CD14-positive monocyte (primary cell): ENCODE results near the gene SYNJ2. TPM values are rescaled to one million over a fixed set of nuclear protein-coding genes. Genes with fewer than 3 reads are reported as not detected.

Source experiments
- DNase-seq, 3 donors: peaks; one replicate each; pipeline ENCODE4 v3.0.0-alpha.2; 2011 to 2022
- H2AFZ ChIP-seq: 2 replicates; pipeline ENCODE4 v1.6.0; 2012; ENCODE audit warnings: mild to moderate bottlenecking, low read depth, low read length, inconsistent platforms; ENCODE audit not compliant: insufficient read depth, poor library complexity, severe bottlenecking
- H3K27ac ChIP-seq, 2 donors: 1 replicate in 1 of 2; 2 replicates in 1 of 2; pipeline ENCODE4 v1.5.1; 2012 to 2013; ENCODE audit warnings: low read length in 2 of 2, control low read depth in 1 of 2, inconsistent platforms in 1 of 2, low read depth in 1 of 2, mild to moderate bottlenecking in 1 of 2
- H3K27me3 ChIP-seq, 2 donors: one replicate each; pipeline versions ENCODE4 v1.6.0 to v1.6.1; 2011 to 2013; ENCODE audit warnings: low read length in 2 of 2; ENCODE audit not compliant: control insufficient read depth in 2 of 2, insufficient read depth in 2 of 2
- H3K36me3 ChIP-seq, 2 donors: replicated peaks in 1 of 2; 1 replicate in 1 of 2; 2 replicates in 1 of 2; pipeline versions ENCODE4 v1.5.1 to v1.6.1; 2012 to 2013; ENCODE audit warnings: low read length in 2 of 2, control low read depth in 1 of 2, inconsistent platforms in 1 of 2, mild to moderate bottlenecking in 1 of 2; ENCODE audit not compliant: insufficient read depth in 2 of 2, control insufficient read depth in 1 of 2
- H3K4me1 ChIP-seq, 2 donors: 1 replicate in 1 of 2; 2 replicates in 1 of 2; pipeline versions ENCODE4 v1.5.1 to v1.6.1; 2012 to 2013; ENCODE audit warnings: low read length in 2 of 2, control low read depth in 1 of 2, inconsistent platforms in 1 of 2, mild to moderate bottlenecking in 1 of 2, moderate library complexity in 1 of 2; ENCODE audit not compliant: insufficient read depth in 2 of 2, control insufficient read depth in 1 of 2
- H3K4me2 ChIP-seq: replicated peaks from 2 replicates; pipeline ENCODE3; 2012; ENCODE audit warnings: low read length, moderate library complexity, mild to moderate bottlenecking; ENCODE audit not compliant: poor library complexity, severe bottlenecking; ENCODE audit errors: extremely low read depth
- H3K4me3 ChIP-seq, 3 experiments: fragments of 200-600 bp in 1 of 3; sonication (generic) in 1 of 3; replicated peaks in 1 of 3; 1 replicate in 2 of 3; 2 replicates in 1 of 3; pipeline ENCODE4 v1.5.1; 2011 to 2013; ENCODE audit warnings: low read length in 3 of 3, mild to moderate bottlenecking in 3 of 3, control low read depth in 2 of 3, low read depth in 2 of 3, inconsistent platforms in 1 of 3, moderate library complexity in 1 of 3
- H3K79me2 ChIP-seq: 2 replicates; pipeline ENCODE4 v1.6.0; 2012; ENCODE audit warnings: mild to moderate bottlenecking, control low read depth, inconsistent platforms, low read length, moderate library complexity; ENCODE audit not compliant: insufficient read depth
- H3K9ac ChIP-seq: 2 replicates; pipeline ENCODE4 v1.6.0; 2017; ENCODE audit warnings: low read length, mild to moderate bottlenecking; ENCODE audit not compliant: insufficient read depth, poor library complexity, severe bottlenecking
- H3K9me3 ChIP-seq, 2 donors: replicated peaks in 1 of 2; 1 replicate in 1 of 2; 2 replicates in 1 of 2; pipeline versions ENCODE4 v1.5.1 to v1.6.1; 2012 to 2013; ENCODE audit warnings: low read length in 2 of 2, control low read depth in 1 of 2; ENCODE audit not compliant: control insufficient read depth in 1 of 2, insufficient read depth in 1 of 2
- H4K20me1 ChIP-seq: 2 replicates; pipeline ENCODE4 v1.6.0; 2012; ENCODE audit warnings: mild to moderate bottlenecking, low read length, control low read depth, moderate library complexity; ENCODE audit not compliant: insufficient read depth
- H3K27ac Mint-ChIP-seq, 7 donors: one replicate each; pipeline ENCODE4 v1.8.0; 2020; ENCODE audit warnings: mild to moderate bottlenecking in 7 of 7, mixed read lengths in 7 of 7, moderate library complexity in 6 of 7, inconsistent platforms in 2 of 7
- H3K27me3 Mint-ChIP-seq, 3 donors: one replicate each; pipeline ENCODE4 v1.8.0; 2021 to 2022; ENCODE audit warnings: low read depth in 3 of 3, mild to moderate bottlenecking in 3 of 3, mixed read lengths in 3 of 3, moderate library complexity in 3 of 3, inconsistent platforms in 1 of 3
- H3K36me3 Mint-ChIP-seq, 2 donors: one replicate each; pipeline ENCODE4 v1.8.0; 2020; ENCODE audit warnings: mixed read lengths in 2 of 2, inconsistent platforms in 1 of 2, mild to moderate bottlenecking in 1 of 2
- H3K4me1 Mint-ChIP-seq: one replicate; pipeline ENCODE4 v1.8.0; 2020; ENCODE audit warnings: mild to moderate bottlenecking, mixed read lengths
- H3K4me3 Mint-ChIP-seq, 2 donors: one replicate each; pipeline ENCODE4 v1.8.0; 2020; ENCODE audit warnings: mild to moderate bottlenecking in 2 of 2, mixed read lengths in 2 of 2, moderate library complexity in 1 of 2
- H3K9me3 Mint-ChIP-seq, 7 donors: one replicate each; pipeline ENCODE4 v1.8.0; 2020 to 2022; ENCODE audit warnings: mixed read lengths in 7 of 7, mild to moderate bottlenecking in 6 of 7, moderate library complexity in 6 of 7, inconsistent platforms in 2 of 7
- WGBS: methylation state at CpG from one replicate; pipeline ENCODE4 v1.1.5; 2013; ENCODE audit warnings: missing lambda C conversion rate; ENCODE audit not compliant: insufficient coverage; 5-methylcytosine and 5-hydroxymethylcytosine counted together
- intact Hi-C, 2 donors: fragments of 100-400 bp; cut with micrococcal nuclease; formaldehyde crosslinking; loops; one replicate each; pipeline versions ENCODE4 v1.15.0 to v1.15.1; 2023
- polyA plus RNA-seq, 3 donors: library from polyadenylated mRNA; depleted of rRNA in 1 of 3; unstranded in 2 of 3; stranded (reverse) in 1 of 3; fragments of 300-500 nt in 2 of 3; fragments of >200 nt in 1 of 3; fragmentation: Illumina TruSeq in 2 of 3; gene quantifications; 1 replicate in 2 of 3; 2 replicates in 1 of 3; pipeline ENCODE4 v1.2.3, GENCODE V29; 2012 to 2021
- TF ChIP-seq, protein P1 (sequence below): fragments of 200-600 bp; IDR thresholded peaks from one replicate; pipeline ENCODE4 v1.8.0; 2022; ENCODE audit warnings: antibody characterized with exemption, mild to moderate bottlenecking

The SYNJ2 gene
- polyA plus RNA-seq, 3 donors, result 0.82 to 2.0 (median 1.6) TPM

DNA sequence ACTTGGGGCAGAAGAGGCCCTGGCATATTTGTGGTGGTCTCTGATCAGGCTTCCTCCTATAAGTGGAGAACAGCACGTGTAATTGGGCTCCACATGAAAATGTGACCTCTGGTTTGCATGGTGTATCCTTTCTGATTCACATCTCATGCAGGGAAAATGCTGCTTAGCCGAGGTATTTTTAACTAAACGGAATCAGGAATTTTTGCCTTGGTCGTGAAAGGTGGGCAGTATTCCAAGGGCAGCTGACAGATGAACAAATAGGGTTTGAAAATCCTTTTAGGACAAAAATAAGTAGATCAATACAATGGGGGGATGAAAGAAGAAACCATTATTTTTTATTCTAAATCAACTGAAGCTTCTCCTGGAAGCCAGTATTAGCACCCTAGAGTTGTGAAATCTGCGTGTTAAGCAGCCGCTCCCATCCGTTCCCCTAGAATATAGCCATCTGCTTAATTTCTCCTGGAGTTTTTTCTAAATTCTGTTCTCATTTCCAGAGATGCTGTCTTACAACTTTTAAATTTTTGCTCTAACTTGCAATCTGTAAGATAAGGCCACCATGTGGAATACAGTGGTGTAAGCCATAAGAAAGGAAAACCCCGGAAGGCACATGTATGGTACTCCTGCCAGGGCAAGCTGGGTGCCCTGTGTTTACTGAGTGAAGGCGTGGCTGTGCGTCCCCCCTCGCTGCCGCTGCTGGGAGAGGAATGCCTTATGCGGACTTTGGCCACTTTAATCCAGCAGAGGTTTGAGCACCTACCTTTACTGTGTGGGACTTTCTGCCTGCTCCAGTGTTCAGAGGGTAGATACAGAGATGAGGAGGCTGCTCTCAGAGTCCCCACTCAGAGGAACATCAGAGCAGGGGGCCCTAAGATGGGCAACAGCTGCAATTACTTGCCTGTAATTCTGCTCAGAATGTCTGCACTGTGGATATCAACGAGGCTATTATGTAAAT, 52.4 kb downstream of the SYNJ2 start:
- peaks cover 34% of the 10 kb centered on the region for H3K4me1 Mint-ChIP-seq
- peaks cover 0 to 2% (median 1%) of the 10 kb centered on the region in 3 donors for H3K27me3 Mint-ChIP-seq
- TF ChIP-seq, protein P1, sequence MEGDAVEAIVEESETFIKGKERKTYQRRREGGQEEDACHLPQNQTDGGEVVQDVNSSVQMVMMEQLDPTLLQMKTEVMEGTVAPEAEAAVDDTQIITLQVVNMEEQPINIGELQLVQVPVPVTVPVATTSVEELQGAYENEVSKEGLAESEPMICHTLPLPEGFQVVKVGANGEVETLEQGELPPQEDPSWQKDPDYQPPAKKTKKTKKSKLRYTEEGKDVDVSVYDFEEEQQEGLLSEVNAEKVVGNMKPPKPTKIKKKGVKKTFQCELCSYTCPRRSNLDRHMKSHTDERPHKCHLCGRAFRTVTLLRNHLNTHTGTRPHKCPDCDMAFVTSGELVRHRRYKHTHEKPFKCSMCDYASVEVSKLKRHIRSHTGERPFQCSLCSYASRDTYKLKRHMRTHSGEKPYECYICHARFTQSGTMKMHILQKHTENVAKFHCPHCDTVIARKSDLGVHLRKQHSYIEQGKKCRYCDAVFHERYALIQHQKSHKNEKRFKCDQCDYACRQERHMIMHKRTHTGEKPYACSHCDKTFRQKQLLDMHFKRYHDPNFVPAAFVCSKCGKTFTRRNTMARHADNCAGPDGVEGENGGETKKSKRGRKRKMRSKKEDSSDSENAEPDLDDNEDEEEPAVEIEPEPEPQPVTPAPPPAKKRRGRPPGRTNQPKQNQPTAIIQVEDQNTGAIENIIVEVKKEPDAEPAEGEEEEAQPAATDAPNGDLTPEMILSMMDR, result no peak
- Histone ChIP-seq H3K4me3 (no peak overlapping the region), H3K9me3 (no peaks in the 10 kb centered on the region), H3K27ac (no peak overlapping the region), H3K79me2 (no peaks in the 10 kb centered on the region), H2AFZ (no peak overlapping the region), H4K20me1 (no peaks in the 10 kb centered on the region), H3K4me2 (no peak overlapping the region), H3K36me3 (no peaks in the 10 kb centered on the region), H3K4me1 (peaks cover 47 to 53% of the 10 kb centered on the region in 2 donors), H3K9ac (no peak overlapping the region), H3K27me3 (no peaks in the 10 kb centered on the region)
- DNase-seq, result no peak
- WGBS, result 99% methylated on average over 9 of the region's 14 CpGs
- H3K4me3 Mint-ChIP-seq, result no peak overlapping the region
- H3K9me3 Mint-ChIP-seq, result peaks cover 0 to 3% (median 0%) of the 10 kb centered on the region in 7 donors
- peaks cover 1 to 2% of the 10 kb centered on the region in 2 donors for H3K36me3 Mint-ChIP-seq
- H3K27ac Mint-ChIP-seq, result no peak overlapping the region
- intact Hi-C loops, result loop anchor here in 1 of 2 donors (5.0 kb wide), 2 partner anchors 38 to 52 kb away; partner anchors contain the start of gene SYNJ2

GRCh38 chr6:158036261-158036660, 54.6 kb downstream of the SYNJ2 start:
- Histone ChIP-seq H3K4me2 (no peak overlapping the region), H3K36me3 (no peaks in the 10 kb centered on the region), H3K4me3 (no peak overlapping the region), H3K79me2 (no peaks in the 10 kb centered on the region), H3K4me1 (peaks cover 46 to 53% of the 10 kb centered on the region in 2 donors), H3K9me3 (no peaks in the 10 kb centered on the region), H2AFZ (no peak overlapping the region), H4K20me1 (no peaks in the 10 kb centered on the region), H3K27me3 (no peaks in the 10 kb centered on the region), H3K27ac (no peak overlapping the region), H3K9ac (no peak overlapping the region)
- Mint-ChIP-seq H3K9me3 (peaks cover 0 to 3% (median 0%) of the 10 kb centered on the region in 7 donors), H3K4me3 (no peak overlapping the region), H3K27ac (no peak overlapping the region), H3K36me3 (peaks cover 1 to 2% of the 10 kb centered on the region in 2 donors), H3K27me3 (peaks cover 2 to 9% (median 5%) of the 10 kb centered on the region in 3 donors), H3K4me1 (peaks cover 37% of the 10 kb centered on the region)
- intact Hi-C loops, result no loop called here
- DNase-seq, result no peak
- TF ChIP-seq, protein P1, result no peak
- WGBS, result no CpG with 5 or more reads among the region's 3 CpGs
